ENCODE measurements around the gene SSR1. TPM values are rescaled to one million over a fixed set of nuclear protein-coding genes. Genes with fewer than 3 reads are reported as not detected.

SSR1 gene
- total RNA-seq, 1 donor from 2014 or later: 115 TPM

DNA sequence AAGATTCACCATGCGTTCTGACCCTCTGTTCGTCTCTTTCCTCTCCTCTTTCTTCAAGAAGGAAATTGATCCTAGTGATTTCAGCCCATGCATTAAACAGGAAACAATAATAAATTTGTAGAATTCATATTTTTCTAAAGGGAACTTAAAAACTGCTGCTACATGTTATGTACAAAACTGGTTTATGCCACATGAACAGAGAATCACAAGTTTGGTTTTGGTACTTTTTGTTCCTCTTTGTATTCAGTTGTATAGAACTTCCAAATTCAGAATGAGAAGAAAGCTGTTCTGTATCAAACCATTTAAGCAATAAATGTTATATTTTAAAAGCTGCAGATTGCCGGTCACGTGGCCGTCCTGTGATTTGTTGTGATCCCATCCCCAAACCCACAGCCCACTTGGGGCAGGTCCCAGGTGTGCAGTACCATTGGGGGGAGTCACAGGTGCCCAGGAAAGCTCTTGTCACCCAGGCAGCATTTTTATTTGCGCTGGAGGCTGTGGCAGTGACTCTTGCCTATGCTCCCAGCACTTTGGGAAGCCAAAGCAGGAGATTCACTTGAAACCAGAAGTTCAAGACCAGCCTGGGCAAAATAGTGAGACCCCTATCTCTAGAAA, 61.2 kb downstream of the SSR1 start:
- Histone ChIP-seq H3K36me3 (ENCODE audit: control insufficient read depth, insufficient read depth, low read length) (peaks cover 3% of the 10 kb centered on the region), H3K4me3 (ENCODE audit: low read depth, low read length) (no peak overlapping the region)
- DNase-seq (ENCODE audit: low read depth): no peak

DNA sequence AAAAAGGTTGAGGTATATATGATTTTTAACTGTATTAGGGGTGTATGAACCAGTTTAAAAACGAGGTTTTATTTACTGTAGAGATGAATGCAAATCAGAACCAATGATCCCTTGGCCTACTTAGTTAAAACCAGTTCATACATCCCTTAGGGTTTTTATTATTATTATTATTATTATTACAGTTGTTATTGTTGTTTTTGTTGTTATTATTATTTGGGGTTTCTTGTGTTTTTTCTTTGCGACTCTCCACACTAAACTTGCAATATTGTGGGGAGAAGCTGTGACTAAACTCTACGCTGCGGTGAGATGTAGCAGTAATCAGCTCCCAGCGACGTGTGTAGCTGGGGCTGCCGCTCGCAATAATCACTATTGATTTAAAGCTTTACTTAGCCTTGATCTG, 62.2 kb downstream of the SSR1 start:
- H3K36me3 ChIP-seq (ENCODE audit: control insufficient read depth, insufficient read depth, low read length): peaks cover 3% of the 10 kb centered on the region
- no peak overlapping the region for H3K4me3 ChIP-seq (ENCODE audit: low read depth, low read length)
- no peak for DNase-seq (ENCODE audit: low read depth)
- TF ChIP-seq, protein P1, sequence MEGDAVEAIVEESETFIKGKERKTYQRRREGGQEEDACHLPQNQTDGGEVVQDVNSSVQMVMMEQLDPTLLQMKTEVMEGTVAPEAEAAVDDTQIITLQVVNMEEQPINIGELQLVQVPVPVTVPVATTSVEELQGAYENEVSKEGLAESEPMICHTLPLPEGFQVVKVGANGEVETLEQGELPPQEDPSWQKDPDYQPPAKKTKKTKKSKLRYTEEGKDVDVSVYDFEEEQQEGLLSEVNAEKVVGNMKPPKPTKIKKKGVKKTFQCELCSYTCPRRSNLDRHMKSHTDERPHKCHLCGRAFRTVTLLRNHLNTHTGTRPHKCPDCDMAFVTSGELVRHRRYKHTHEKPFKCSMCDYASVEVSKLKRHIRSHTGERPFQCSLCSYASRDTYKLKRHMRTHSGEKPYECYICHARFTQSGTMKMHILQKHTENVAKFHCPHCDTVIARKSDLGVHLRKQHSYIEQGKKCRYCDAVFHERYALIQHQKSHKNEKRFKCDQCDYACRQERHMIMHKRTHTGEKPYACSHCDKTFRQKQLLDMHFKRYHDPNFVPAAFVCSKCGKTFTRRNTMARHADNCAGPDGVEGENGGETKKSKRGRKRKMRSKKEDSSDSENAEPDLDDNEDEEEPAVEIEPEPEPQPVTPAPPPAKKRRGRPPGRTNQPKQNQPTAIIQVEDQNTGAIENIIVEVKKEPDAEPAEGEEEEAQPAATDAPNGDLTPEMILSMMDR (IDR thresholded peaks at IDR 0.05; ENCODE audit: insufficient read depth, low read length, poor library complexity, severe bottlenecking): no peak
- H3K27me3 ChIP-seq (ENCODE audit: control insufficient read depth, insufficient read depth, low read length): no peaks in the 10 kb centered on the region

More for the DNA sequence above, 61.2 kb downstream of the SSR1 start:
- no peaks in the 10 kb centered on the region for H3K27me3 ChIP-seq (ENCODE audit: control insufficient read depth, insufficient read depth, low read length)
- TF ChIP-seq, protein P1 (IDR thresholded peaks at IDR 0.05; ENCODE audit: insufficient read depth, low read length, poor library complexity, severe bottlenecking): no peak

DNA sequence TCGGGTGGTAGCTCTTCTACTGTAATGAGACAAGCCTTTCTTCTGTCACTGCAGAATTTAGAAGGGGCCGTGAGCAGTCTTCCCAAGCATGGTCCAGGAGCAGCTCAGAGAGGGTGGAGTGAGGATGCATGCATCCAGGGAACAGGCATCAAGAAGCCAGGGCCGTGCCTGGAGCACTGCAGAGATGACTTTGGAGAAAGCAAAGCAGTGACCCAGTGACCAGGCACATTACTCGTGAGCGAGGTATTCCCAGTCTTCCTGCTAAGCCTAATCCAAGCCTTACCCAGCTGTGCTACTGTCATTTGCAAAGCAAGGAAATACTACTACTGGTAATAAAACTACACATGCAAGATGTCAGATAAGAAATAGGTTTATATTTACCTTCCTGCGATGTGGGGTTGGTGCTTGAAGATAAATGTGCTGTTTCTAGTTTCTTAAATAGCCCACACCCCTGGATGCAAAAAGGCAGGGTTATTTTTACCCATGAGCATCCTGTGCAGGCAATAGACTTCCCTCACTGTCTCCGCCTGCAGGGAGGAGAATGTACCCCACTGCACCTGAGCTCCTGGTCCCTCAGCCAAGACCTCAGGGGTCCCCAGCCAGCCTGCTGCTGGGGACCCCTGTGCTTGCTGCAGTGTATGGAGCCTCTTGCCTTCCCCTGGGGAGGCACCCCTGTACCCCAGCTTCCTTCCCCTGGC, 62.9 kb downstream of the SSR1 start:
- no peak overlapping the region for H3K4me3 ChIP-seq (ENCODE audit: low read depth, low read length)
- TF ChIP-seq, protein P1 (IDR thresholded peaks at IDR 0.05; ENCODE audit: insufficient read depth, low read length, poor library complexity, severe bottlenecking): no peak
- DNase-seq (ENCODE audit: low read depth): no peak
- no peaks in the 10 kb centered on the region for H3K27me3 ChIP-seq (ENCODE audit: control insufficient read depth, insufficient read depth, low read length)
- H3K36me3 ChIP-seq (ENCODE audit: control insufficient read depth, insufficient read depth, low read length): peaks cover 3% of the 10 kb centered on the region

DNA sequence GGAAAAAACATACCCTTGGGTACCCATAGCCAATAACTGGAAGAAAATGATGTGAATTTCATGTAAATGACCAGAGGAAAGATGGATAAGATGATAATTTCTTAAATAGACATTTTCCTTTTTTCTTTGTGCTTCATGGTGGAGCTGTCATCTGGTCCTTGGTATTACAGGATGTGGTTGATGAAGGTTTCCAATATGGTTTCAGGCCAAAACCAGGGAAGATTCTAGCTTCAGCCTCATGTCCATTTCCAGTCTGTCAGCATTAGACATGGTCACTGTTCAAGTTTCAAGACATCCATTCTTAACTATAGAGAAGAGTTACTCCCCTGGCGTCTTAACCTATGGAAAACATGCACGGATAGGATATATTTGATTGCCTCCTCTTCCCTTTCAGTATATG, 63.6 kb downstream of the SSR1 start:
- no peak overlapping the region for H3K4me3 ChIP-seq (ENCODE audit: low read depth, low read length)
- TF ChIP-seq, protein P1 (IDR thresholded peaks at IDR 0.05; ENCODE audit: insufficient read depth, low read length, poor library complexity, severe bottlenecking): no peak
- peaks cover 3% of the 10 kb centered on the region for H3K36me3 ChIP-seq (ENCODE audit: control insufficient read depth, insufficient read depth, low read length)
- H3K27me3 ChIP-seq (ENCODE audit: control insufficient read depth, insufficient read depth, low read length): no peaks in the 10 kb centered on the region
- no peak for DNase-seq (ENCODE audit: low read depth)

DNA sequence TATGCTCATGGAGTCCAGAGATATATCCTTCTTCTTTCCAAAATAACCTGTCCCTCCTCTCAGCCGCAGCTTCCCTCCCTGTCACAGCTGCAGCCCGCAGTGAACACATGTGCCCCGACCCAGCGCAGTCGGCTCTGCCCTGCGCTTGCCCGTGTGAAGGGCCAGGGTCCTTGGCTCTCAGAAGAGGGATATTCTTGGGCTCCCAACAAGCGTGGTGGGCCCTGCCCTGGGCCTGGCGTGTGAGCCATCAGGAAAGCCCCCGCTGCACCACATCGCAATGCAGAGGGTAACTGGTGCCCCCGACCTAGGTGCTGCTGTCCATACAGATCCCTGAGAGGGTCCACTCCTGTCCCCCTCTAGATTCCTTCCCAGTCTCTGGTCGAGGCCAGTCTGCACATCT, 65.2 kb downstream of the SSR1 start:
- H3K27me3 ChIP-seq (ENCODE audit: control insufficient read depth, insufficient read depth, low read length): no peaks in the 10 kb centered on the region
- no peak for DNase-seq (ENCODE audit: low read depth)
- H3K4me3 ChIP-seq (ENCODE audit: low read depth, low read length): no peak overlapping the region
- H3K36me3 ChIP-seq (ENCODE audit: control insufficient read depth, insufficient read depth, low read length): peaks cover 3% of the 10 kb centered on the region
- TF ChIP-seq, protein P1 (IDR thresholded peaks at IDR 0.05; ENCODE audit: insufficient read depth, low read length, poor library complexity, severe bottlenecking): no peak

DNA sequence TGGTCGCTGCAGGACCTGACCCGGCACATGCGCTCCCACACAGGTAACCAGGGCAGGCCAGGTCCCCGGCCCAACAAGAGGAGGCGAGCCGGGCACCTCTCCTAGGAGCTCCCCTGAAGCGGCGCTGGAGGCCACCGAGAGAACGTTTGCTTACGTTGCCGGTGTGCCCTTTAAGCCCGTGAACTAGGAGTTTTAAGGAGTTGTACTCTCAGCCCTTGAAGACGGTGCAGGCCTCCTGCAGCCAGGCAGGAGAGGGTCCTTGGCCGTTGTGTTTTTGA, 65.9 kb downstream of the SSR1 start:
- H3K27me3 ChIP-seq (ENCODE audit: control insufficient read depth, insufficient read depth, low read length): no peaks in the 10 kb centered on the region
- H3K4me3 ChIP-seq (ENCODE audit: low read depth, low read length): no peak overlapping the region
- no peak for DNase-seq (ENCODE audit: low read depth)
- H3K36me3 ChIP-seq (ENCODE audit: control insufficient read depth, insufficient read depth, low read length): peaks cover 3% of the 10 kb centered on the region
- TF ChIP-seq, protein P1 (IDR thresholded peaks at IDR 0.05; ENCODE audit: insufficient read depth, low read length, poor library complexity, severe bottlenecking): no peak

All from kidney epithelial cell (primary cell).